Measurements from ENCODE around the gene ALK.

ALK gene

DNA sequence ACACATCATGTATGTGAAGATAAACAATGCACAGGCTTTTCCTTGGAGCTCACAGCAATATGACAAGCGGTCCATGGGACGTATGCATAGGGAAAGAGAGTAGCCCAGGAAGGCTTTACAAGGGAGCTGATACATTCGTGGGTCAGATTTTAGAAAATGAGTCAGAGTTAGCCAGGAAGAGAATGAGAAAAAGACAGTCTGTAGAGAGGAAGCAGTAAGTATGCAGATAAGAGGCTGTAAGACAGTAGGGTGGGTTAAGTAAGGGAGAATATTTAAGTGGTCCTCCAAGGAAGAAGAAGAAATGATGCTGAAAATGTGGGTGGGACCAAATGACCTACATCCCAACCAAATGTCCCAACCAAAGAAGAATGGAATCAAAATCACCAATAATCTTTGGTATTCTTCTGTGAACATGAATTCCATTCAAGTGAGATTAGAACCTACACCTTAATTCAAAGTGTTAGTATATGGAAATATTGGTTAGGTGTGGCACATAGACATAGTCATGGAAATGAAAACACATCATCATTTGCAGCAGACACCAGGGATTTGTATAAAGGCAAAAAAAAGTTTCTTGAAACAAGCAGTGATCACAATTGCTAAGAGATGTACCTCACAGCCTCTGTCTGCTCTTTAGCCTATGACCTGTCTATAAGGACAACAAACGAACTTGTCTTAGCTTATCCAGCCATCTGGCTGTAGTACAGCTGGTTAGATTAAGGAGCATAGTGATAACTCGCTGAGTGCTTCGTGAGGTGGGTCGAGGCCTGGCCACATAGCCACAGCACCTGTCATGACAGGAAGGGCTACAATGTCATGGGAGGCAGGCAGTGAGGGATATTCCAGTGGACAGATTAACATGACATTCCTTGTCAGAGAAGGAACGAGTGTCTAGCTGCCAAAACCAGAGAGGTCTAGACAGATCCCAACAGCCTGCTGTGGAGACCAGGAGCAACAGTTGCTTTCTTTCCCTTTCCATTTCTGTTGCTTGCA lies 133.6 kb downstream of the ALK start:
- no peak for DNase-seq

GRCh38 chr2:29786361-29786760 lies 135.0 kb downstream of the ALK start:
- DNase-seq = no peak

- DNase-seq = no peak
Observed at GRCh38 chr2:29783666-29784065, 137.7 kb downstream of the ALK start.

- DNase-seq = no peak
Observed at GRCh38 chr2:29782549-29783458, 138.6 kb downstream of the ALK start.

DNA sequence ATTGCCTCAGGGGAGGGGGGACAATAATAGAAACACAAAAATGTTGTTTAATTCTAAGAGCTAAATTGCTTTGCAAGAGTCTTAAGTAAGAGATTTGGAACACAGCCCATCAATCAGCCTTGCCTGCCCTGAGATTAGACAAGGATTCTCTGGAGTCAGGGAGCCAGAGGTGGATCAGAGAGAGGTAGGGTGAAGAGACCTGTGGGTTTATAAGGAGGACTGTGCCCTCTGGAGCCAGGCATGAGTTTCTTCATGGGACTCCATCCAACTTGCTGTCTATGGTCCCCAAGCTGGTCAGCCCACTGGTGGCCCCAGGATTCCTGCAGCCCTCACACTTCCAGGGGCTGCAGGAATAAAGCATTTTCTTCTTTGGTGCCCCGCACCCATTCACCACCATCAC lies 139.3 kb downstream of the ALK start:
- DNase-seq = no peak

DNA sequence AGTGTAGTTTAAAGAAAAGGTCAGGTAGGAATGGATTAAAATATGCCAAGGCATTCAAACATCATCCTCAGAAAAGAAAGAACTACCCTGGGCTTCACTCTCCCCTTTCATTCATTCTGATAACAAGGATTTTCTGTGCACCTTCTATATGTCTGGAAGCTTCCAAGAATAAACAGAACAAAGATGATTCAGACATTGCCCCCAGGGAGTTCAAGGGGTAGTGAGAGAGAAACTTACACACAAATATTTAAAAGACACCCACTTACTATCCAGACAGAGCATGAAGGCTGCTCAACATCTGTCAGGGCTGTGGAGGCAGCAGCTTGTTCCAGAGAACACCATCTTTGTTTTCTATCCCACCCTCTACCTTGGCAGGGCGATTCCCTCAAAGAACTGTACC lies 140.5 kb downstream of the ALK start:
- DNase-seq = no peak

GRCh38 chr2:29777161-29777560 lies 144.2 kb downstream of the ALK start:
- DNase-seq = no peak

- DNase-seq = no peak
Observed at GRCh38 chr2:29776406-29776805, 145.0 kb downstream of the ALK start.

- no peak for DNase-seq
Observed at GRCh38 chr2:29775937-29776336, 145.4 kb downstream of the ALK start.

DNA sequence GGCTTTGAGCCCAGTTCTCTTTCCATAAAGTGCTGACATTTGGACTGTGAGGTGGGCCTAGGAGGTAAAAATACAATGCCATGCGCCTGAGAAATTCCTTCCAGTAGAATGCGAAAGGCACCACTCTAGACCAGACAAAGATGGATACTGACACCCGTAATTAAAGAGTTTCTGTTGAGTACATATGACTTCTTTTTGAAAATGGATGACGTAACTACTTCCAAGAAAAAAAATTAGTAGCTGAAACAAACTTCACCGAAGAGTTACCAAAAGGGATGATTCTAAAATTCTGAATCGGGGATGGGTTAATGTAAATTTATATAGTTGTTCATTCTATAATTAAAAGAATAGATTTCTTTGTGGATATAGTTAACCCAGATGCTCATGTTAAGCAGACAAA lies 146.8 kb downstream of the ALK start:
- no peak for DNase-seq

DNA sequence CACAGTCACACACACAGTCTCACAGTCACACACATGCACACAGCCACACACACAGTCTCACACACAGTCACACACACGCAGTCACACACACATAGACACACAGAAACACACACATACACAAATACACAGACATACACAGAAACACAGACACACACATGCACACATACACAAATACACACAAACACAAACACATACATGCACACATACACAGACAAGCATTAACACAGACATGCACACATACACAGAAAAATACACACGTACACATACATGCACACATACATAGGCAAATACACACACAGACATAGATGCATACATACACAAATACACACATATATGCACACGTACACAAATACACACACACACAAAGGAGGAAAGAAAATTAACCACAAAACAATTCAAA lies 150.5 kb downstream of the ALK start:
- DNase-seq = no peak

- no peak for DNase-seq
Observed at GRCh38 chr2:29769847-29770246, 151.5 kb downstream of the ALK start.

GRCh38 chr2:29767606-29768335 lies 153.6 kb downstream of the ALK start:
- DNase-seq = no peak

GRCh38 chr2:29766191-29766590 lies 155.2 kb downstream of the ALK start:
- DNase-seq = no peak

GRCh38 chr2:29765721-29766120 lies 155.7 kb downstream of the ALK start:
- DNase-seq = no peak

DNA sequence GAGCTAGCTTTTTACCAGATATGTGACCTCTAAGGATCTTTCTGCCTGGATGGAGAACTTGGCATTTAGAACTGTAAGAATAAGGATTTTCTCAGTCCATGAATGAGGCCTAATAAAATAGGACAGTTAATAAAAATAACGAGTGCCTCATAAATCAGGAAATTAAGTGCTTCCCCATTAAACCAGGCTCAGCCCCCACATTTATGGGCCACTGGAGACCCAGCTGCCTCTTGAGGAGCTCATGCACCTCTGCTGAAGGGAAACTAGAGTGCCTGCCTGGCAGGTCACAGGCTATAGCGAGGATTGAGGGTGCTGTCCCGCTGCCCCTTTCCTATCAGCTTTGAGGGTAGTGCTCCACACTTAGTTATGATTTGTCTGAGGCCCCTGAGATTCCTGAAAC lies 158.0 kb downstream of the ALK start:
- DNase-seq = no peak

GRCh38 chr2:29762239-29762638 lies 159.1 kb downstream of the ALK start:
- no peak for DNase-seq

GRCh38 chr2:29761278-29761677 lies 160.1 kb downstream of the ALK start:
- DNase-seq = no peak

DNA sequence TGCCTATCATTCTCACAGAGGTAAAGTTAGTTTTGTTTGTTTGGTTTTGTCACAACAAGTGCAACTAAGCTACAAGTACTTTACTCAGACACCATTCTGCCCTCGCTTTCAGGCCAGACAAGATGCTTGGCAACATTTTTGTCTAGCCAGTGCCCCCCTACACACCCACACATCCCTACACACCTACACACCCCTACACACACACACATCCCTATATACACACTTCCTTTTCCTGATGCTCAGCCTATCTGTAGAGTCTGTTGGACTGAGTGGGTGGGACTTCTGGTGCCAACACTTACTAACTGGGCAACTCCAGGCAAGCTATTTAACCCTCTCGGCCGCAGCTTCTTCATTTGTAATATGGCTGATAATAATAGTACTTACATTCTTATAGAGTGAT lies 161.4 kb downstream of the ALK start:
- DNase-seq = no peak

DNA sequence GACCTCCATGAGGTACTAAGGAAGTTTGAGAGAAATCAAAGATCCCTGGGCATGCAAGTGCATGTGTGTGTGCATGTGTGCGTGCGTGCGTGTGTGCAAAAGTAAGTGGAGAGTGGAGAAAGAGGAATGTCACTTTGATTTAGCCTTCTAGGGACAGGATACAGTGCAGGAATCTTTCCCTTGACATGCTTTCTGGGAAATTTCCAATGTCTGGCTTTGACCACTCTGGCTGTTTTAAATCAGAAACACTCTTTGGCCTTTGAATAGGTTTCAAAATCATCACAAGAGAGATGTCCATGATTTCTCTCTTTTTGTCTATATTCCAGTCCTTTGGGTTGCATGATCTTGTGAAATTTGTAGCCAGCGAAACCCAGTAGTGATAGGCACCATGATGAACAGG lies 162.0 kb downstream of the ALK start:
- no peak for DNase-seq

- DNase-seq = no peak
Observed at GRCh38 chr2:29755829-29756228, 165.6 kb downstream of the ALK start.

DNA sequence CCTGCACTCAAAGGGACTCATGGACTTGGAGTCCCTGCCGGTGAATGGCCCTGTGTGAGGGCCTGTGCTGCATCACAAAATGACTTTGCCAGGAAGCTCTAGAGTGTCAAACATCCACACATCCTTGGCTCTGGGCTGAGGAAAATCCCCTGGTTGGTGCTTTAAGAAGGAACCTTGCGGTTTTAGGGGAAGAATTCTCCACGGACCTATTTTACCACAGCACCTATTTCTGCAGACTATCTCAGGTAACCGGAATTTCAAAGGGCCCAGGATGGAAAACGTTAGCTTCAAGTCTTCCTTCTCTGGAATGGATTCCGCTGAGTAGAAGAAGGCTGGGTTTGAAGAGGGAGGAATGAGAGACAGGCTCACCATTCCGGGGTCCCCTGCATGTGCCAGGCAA lies 166.2 kb downstream of the ALK start:
- DNase-seq = no peak
